HG03575 (cell line): ENCODE measurements around the gene EFHD2.
"Not testable (repeated sequence)": the region's sequence is repeated elsewhere in the genome, so short reads cannot be mapped to it uniquely, and the experiment has no call there.

Source experiments
- ATAC-seq: cut with Tn5 transposase; IDR thresholded peaks from one replicate; pipeline ENCODE4 v1.9.1; 2021; ENCODE audit not compliant: unreplicated experiment, insufficient number of reproducible peaks, low FRiP score; ENCODE audit errors: extremely low read depth

Gene EFHD2

DNA sequence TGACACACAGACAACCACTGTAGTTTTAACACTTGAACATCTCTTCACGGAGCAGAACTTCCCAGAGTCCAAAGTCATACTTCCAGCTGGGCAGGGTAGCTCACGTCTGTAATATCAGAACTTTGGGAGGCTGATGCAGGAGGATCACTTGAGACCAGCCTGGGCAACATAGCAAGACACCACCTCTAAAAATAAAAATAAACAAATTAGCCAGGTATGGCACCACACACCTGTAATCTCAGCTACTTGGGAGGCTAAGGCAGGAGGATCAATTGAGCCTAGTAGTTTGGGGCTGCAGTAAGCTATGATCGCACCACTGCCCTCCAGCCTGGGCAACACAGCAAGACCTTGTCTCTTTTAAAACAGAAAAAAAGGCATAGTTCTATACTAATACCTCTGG is 24.3 kb upstream of the EFHD2 start:
- no peak for ATAC-seq

GRCh38 chr1:15386164-15386749 is 23.4 kb upstream of the EFHD2 start:
- ATAC-seq: no peak

DNA sequence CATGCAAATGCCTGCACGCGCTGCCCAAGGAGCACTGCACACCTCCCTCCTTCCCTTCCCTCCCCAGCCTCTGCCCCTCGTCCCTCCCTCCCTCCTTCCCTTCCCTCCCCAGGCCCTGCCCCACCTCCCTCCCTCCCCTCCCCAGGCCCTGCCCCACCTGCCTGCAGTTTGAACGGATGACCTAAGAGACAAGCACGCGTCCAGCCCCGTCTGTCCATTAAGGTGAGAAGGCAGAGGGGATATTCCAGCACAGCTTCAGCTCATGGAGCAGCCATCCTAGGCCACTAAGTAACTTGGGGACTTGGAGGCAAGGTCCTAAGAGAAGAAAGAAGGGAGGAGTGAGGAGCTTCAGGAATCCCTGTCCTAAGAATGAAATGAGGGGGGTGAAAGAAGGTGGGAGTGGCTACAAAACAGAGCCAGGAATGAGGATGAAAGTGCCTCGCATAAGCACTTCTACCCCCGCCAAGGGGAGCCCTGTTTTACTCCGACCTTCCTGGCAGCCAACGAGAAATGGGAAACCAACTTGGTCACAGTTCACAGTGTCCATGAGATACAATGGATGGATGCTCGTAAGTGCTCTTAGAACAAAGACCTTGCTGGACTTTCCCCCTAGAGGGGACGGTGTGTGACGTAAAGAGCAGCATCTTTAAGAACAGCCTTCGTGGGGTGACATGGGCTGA is 21.3 kb upstream of the EFHD2 start:
- no peak for ATAC-seq

GRCh38 chr1:15389828-15390227 is 19.9 kb upstream of the EFHD2 start:
- not testable (repeated sequence) for ATAC-seq

- ATAC-seq: no peak
These were observed 19.0 kb upstream of the EFHD2 start for GRCh38 chr1:15390667-15391066.

- ATAC-seq: no peak
These were observed 18.3 kb upstream of the EFHD2 start for GRCh38 chr1:15391366-15391765.

DNA sequence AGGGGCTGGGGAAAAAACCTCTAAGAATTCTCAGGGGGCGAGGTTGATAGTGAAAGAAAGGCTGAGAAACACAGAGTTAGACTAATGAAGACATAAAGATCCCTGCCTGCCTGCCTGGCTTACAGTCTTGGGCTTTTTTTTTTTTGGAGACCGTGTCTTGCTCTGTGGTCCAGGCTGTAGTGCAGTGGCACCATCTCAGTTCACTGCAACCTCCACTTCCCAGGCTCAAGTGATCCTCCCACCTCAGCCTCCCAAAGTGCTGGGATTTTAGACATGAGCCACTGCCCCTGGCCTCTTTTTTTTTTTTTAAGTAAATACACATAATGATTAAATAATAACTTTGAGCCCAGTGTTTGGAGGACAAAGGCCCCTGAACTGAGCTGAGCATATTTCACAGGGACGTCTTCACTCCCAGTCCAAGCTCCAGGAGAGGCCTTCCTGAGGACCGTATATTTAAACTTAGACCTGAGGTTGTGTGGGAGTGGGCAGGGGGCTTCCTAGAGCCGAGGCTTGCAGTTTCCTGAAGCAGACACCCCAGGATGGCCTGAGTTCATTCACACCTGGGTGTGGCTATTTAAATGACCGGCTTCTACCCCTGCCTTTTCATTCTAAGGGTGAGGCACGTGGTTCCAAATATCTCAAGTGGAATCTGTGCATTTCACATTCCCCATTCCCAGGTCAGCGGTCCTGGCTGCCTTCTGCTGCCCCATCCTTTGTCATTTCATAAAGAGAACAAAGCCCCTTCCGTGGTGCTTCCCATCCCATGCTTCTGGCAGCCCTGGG is 16.0 kb upstream of the EFHD2 start:
- ATAC-seq: no peak

GRCh38 chr1:15394258-15394690 is 15.4 kb upstream of the EFHD2 start:
- ATAC-seq: no peak

DNA sequence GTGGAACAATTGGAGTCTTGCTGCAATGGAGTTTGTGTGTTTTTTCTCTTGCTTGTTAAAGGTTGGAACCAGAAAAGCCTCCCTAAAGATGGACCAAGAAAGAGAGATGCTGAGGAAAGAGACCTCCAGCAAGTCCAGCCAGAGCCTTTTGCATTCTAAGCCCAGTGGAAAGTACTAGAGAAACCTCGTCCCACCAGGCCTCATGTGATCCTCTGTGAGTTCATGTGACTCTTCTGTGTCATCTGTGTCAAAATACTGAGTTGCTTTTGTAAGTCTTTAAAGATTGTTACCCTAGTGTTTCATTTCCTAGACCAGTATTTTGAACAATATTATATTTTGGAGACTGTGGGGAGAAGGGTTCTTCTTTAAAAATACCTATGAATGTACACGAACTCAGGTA is 12.5 kb upstream of the EFHD2 start:
- ATAC-seq: no peak

- ATAC-seq: no peak
These were observed 10.0 kb upstream of the EFHD2 start for GRCh38 chr1:15399710-15400109.

DNA sequence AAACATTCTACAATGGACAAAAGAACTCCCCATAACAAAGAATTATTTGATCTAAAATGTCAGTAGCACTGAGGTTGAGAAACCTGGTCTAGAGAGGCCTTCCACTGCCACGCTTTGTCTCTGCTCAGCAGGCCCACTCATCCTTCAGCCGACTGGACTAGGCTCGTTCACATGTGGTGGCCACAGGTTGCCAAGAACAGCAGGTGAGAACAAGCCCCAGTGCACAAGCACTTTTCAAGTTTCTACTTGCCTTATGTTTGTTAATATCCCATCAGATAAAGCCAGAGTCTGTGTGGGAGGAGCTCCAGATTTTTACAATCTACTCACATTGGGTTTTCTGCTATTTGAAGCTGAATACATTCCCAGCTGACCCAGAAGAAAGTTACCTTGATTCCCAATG is 9.1 kb upstream of the EFHD2 start:
- no peak for ATAC-seq

GRCh38 chr1:15401391-15402055 is 8.2 kb upstream of the EFHD2 start:
- ATAC-seq: no peak

DNA sequence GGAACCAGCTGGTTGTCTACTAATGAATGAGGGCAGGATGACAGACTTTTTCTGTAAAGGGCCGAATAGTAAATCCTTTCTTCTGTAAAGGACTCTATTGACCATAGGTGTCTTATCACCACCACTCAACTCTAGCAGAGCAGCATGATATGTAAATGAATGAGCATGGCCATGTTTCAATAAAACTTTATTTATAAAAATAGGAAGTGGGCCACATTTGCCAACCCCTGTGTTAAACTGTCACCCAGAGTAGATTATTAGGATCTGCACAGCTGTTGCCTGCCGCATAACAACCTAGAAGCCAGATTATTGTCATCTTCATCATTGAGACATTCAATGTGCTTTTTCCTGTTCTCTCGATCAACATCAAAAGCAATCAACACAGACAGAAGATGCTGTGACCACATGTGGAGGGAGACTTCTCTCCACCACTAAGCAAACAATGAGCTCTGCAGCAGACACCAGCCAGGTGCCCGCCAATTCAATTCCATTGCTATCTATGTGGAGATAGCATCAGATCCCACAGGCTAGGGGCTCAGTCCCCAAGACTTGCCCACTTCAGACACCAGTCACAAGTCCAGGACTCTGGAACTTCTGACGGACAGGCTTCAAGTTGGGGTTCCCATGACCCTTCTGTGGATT is 6.8 kb upstream of the EFHD2 start:
- no peak for ATAC-seq

- ATAC-seq: no peak
These were observed 5.6 kb upstream of the EFHD2 start for GRCh38 chr1:15403962-15404580.

DNA sequence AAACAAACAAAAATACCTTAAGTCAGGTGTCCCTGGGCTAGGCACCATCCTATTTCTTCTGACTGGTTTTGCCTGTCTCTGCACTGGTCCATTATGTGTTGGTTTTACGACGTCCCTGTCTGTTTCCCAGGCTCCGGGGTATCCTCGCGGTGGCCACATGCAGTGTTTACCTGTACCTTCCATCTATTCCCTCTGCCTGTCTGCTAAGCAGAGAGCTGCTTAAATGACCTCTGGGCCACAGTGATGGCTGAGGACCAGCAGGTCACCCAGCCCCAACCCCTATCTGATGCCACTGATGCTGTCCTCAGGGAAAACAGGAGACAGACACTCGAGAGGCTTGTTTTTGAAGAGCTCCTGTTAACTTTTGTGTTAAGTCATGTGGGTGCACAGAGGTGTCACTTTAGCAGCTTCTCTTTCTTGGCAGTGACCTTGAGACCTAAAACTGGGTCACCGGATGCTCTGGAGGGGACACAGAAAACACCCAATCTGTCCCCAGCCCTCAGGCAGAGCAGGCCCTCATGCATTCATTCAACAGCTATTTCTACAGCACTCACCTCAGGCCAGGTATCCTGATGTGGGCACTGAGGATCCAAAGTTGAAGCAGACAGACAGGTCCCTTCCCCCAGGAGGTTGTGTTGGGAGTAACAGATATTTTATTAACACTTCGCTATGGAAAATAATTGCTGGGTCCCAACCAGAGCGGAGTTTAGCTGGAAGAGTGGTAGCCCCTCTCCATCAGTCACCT is 4.4 kb upstream of the EFHD2 start:
- no peak for ATAC-seq

- no peak for ATAC-seq
These were observed 2.8 kb upstream of the EFHD2 start for GRCh38 chr1:15406614-15407559.

DNA sequence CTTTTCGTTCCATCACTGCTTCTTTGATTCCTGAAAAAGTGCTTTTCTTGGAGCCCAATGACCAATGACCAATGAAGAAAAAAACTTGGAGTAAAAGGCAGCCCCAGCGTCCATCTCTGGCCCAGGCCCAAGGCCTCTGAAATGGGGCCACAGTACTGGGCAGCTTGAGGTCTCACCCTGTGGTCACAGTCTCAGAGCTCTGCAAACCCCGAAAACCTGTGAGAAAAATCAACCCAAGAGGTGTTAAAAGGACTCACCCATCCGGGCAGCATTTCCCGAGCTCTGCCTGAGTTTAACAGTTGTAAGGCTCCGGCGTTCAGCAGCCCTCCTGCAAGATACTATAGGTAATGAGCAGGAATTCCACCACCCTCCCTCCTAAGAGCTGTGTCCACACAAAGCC is 2.1 kb upstream of the EFHD2 start:
- no peak for ATAC-seq
